ENCODE data around the gene ARRDC4. TPM values are rescaled to one million over a fixed set of nuclear protein-coding genes. Genes with fewer than 3 reads are reported as not detected.

The ARRDC4 gene
- total and polyA plus RNA-seq, 2 donors (not counting 1 experiment from before 2014, with no cell fraction given): 1.1 to 6.7 TPM

DNA sequence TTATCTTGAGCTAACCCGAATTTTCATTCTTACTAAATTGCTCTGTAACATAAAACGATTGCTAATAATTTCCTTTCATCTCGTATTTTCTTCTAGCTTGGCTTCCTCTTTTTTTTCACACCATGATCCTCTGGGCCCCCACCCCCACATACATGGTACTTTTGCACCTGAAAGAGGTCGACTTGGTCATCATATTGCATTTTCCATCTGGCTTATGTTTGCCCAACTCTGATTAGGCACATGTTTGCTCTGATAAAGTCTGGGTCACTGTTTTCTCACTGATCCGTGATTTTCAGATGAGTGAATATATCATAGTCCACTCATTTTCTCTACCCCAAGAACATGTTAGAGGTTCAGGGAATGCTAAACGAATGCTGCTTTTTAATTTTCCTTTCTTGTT is 49.5 kb downstream of the ARRDC4 start:
- Histone ChIP-seq H3K9me3 (ENCODE audit: control extremely low read depth in 1 of 3, control insufficient read depth in 2 of 3, insufficient read depth in 1 of 3, low read length in 2 of 3) (no peaks in the 10 kb centered on the region), H3K27ac (ENCODE audit: low read length in 2 of 2) (no peak overlapping the region), H2AFZ (ENCODE audit: insufficient read depth, low read depth, low read length, poor library complexity, severe bottlenecking) (no peak overlapping the region), H3K36me3 (replicated peaks in 1 of 2; ENCODE audit: control extremely low read depth in 1 of 2, control insufficient read depth in 1 of 2, extremely low read depth in 1 of 2, insufficient read depth in 2 of 2, low read length in 1 of 2) (no peaks in the 10 kb centered on the region), H3K4me3 (ENCODE audit: control extremely low read depth in 1 of 5, extremely low read depth in 1 of 5, insufficient read depth in 1 of 5, low read depth in 2 of 5, low read length in 4 of 5) (no peak overlapping the region), H4K20me1 (ENCODE audit: control insufficient read depth, insufficient read depth, low read length, poor library complexity, severe bottlenecking) (no peaks in the 10 kb centered on the region), H3K4me2 (replicated peaks; ENCODE audit: low read depth, low read length, poor library complexity, severe bottlenecking) (no peak overlapping the region), H3K4me1 (ENCODE audit: control insufficient read depth in 2 of 2, insufficient read depth in 2 of 2, low read length in 2 of 2) (no peaks in the 10 kb centered on the region), H3K27me3 (replicated peaks in 1 of 4; ENCODE audit: control extremely low read depth in 1 of 4, control insufficient read depth in 3 of 4, insufficient read depth in 4 of 4, low read length in 3 of 4) (peaks cover 0 to 2% (median 0%) of the 10 kb centered on the region in 4 experiments), H3K79me2 (ENCODE audit: control insufficient read depth, insufficient read depth, low read length) (no peaks in the 10 kb centered on the region), H3K9ac (ENCODE audit: low read length) (no peak overlapping the region)
- 8% methylated on average over 3 of the region's 6 CpGs for WGBS (ENCODE audit: insufficient coverage)
- peaks cover 5% of the 10 kb centered on the region for H3K4me1 Mint-ChIP-seq
- no peak overlapping the region for H3K27ac Mint-ChIP-seq
- H3K27me3 Mint-ChIP-seq: no peaks in the 10 kb centered on the region
- ATAC-seq (ENCODE audit: low read depth) (no peak), DNase-seq (no peak)
- H3K4me3 Mint-ChIP-seq: no peak overlapping the region
- intact Hi-C loops (cut with micrococcal nuclease): no loop called here
- no peaks in the 10 kb centered on the region for H3K9me3 Mint-ChIP-seq (ENCODE audit: insufficient read depth)
- TF ChIP-seq, protein P1, sequence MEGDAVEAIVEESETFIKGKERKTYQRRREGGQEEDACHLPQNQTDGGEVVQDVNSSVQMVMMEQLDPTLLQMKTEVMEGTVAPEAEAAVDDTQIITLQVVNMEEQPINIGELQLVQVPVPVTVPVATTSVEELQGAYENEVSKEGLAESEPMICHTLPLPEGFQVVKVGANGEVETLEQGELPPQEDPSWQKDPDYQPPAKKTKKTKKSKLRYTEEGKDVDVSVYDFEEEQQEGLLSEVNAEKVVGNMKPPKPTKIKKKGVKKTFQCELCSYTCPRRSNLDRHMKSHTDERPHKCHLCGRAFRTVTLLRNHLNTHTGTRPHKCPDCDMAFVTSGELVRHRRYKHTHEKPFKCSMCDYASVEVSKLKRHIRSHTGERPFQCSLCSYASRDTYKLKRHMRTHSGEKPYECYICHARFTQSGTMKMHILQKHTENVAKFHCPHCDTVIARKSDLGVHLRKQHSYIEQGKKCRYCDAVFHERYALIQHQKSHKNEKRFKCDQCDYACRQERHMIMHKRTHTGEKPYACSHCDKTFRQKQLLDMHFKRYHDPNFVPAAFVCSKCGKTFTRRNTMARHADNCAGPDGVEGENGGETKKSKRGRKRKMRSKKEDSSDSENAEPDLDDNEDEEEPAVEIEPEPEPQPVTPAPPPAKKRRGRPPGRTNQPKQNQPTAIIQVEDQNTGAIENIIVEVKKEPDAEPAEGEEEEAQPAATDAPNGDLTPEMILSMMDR (IDR thresholded peaks at IDR 0.05): no peak
- TF ChIP-seq EZH2 (IDR thresholded peaks at IDR 0.05; ENCODE audit: borderline replicate concordance, insufficient read depth, low read depth, low read length, poor library complexity, severe bottlenecking): no peak
- CTCF ChIA-PET: no interaction called here
- POLR2A ChIA-PET: no interaction called here

DNA sequence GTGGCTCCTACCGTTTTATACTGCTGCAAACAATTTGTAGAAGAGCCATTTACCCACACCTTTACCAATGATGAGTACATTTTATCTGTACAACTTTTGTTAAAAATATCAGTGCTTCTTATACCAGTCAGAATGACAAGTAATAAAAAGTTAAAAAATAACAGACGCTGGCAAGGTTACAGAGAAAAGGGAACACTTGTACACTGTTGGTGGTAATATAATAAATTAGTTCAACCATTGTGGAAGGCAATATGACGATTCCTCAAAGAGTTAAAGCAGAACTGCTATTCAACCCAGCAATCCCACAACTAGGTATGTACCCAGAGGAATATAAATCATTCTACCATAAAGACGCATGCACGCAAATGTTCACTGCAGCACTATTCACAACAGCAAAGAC is 51.9 kb downstream of the ARRDC4 start:
- H3K4me3 Mint-ChIP-seq: no peak overlapping the region
- H3K4me3 ChIP-seq (ENCODE audit: control extremely low read depth in 1 of 5, extremely low read depth in 1 of 5, insufficient read depth in 1 of 5, low read depth in 2 of 5, low read length in 4 of 5): no peak overlapping the region
- no peak overlapping the region for H3K4me2 ChIP-seq (replicated peaks; ENCODE audit: low read depth, low read length, poor library complexity, severe bottlenecking)
- H3K27me3 ChIP-seq (replicated peaks in 1 of 4; ENCODE audit: control extremely low read depth in 1 of 4, control insufficient read depth in 3 of 4, insufficient read depth in 4 of 4, low read length in 3 of 4): peaks cover 0 to 4% (median 1%) of the 10 kb centered on the region in 4 experiments
- H4K20me1 ChIP-seq (ENCODE audit: control insufficient read depth, insufficient read depth, low read length, poor library complexity, severe bottlenecking): no peaks in the 10 kb centered on the region
- no peak for DNase-seq
- TF ChIP-seq, protein P1 (IDR thresholded peaks at IDR 0.05): no peak
- no peak for TF ChIP-seq EZH2 (IDR thresholded peaks at IDR 0.05; ENCODE audit: borderline replicate concordance, insufficient read depth, low read depth, low read length, poor library complexity, severe bottlenecking)
- no peak overlapping the region for H3K27ac Mint-ChIP-seq
- ChIA-PET CTCF (no interaction called here), POLR2A (no interaction called here)
- H3K9me3 Mint-ChIP-seq (ENCODE audit: insufficient read depth): no peaks in the 10 kb centered on the region
- WGBS (ENCODE audit: insufficient coverage): no CpG with 5 or more reads among the region's 5 CpGs
- no peak overlapping the region for H3K9ac ChIP-seq (ENCODE audit: low read length)
- no peak overlapping the region for H2AFZ ChIP-seq (ENCODE audit: insufficient read depth, low read depth, low read length, poor library complexity, severe bottlenecking)
- intact Hi-C loops (cut with micrococcal nuclease): no loop called here
- H3K79me2 ChIP-seq (ENCODE audit: control insufficient read depth, insufficient read depth, low read length): no peaks in the 10 kb centered on the region
- peaks cover 5% of the 10 kb centered on the region for H3K4me1 Mint-ChIP-seq
- no peak overlapping the region for H3K27ac ChIP-seq (ENCODE audit: low read length in 2 of 2)
- H3K4me1 ChIP-seq (ENCODE audit: control insufficient read depth in 2 of 2, insufficient read depth in 2 of 2, low read length in 2 of 2): no peaks in the 10 kb centered on the region
- H3K27me3 Mint-ChIP-seq: peaks cover 4% of the 10 kb centered on the region
- H3K36me3 ChIP-seq (replicated peaks in 1 of 2; ENCODE audit: control extremely low read depth in 1 of 2, control insufficient read depth in 1 of 2, extremely low read depth in 1 of 2, insufficient read depth in 2 of 2, low read length in 1 of 2): no peaks in the 10 kb centered on the region
- no peak for ATAC-seq (ENCODE audit: low read depth)
- no peaks in the 10 kb centered on the region for H3K9me3 ChIP-seq (ENCODE audit: control extremely low read depth in 1 of 3, control insufficient read depth in 2 of 3, insufficient read depth in 1 of 3, low read length in 2 of 3)

All from B cell (primary cell).